GM19025 (cell line): Measurements from ENCODE around the gene KLC3.

Experiments
- ATAC-seq: cut with Tn5 transposase; IDR thresholded peaks from one replicate; pipeline ENCODE4 v1.9.1; 2021; ENCODE audit warnings: mild to moderate bottlenecking, low read depth, moderate library complexity; ENCODE audit not compliant: unreplicated experiment

Gene KLC3

DNA sequence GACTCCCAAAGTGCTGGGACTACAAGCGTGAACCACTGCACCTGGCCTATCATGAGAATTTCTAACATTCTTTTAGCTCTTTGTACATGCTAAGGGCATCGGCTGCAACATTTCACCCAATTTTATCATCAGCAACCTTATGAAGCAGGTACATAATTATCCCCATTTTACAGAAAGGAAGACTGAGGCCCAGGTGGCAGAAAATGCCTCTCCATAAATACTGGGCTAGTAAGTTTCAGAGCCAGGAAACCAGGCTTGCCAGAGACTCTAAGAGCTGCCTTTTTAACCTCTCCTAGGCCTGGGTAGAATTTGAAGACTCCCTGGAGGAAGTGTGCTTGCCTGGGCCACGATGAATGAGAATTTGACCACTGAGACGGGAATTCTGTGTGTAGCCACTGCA lies 27.6 kb downstream of the KLC3 start:
- no peak for ATAC-seq

DNA sequence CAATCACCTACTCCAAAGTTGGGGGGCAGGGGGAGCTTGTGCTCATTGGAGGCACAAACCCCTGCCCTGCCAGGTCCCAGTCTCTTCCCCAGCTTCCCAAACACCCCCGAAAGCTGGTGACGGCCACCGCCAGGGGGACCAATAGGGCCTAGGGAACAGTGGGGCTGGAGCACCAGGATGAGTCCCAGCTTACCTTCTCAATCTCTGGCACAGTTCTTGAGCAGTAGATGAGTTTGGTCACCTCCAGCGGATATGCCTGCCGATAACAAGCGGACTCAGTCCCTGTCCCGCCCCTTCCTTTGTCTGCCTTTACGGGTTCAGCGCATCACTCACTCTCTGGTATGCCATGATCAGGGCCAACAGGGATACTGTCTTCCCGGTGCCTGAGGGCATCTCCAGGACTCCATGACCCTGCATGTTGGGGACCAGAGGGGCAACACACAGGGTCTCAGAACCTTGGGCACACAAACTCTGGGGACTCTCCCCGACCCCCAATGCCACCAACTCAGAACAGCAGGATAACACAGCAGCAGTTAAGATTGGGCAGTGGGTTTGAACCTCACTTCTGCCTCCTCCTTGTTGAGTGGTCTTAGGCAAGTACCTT lies 28.3 kb downstream of the KLC3 start:
- ATAC-seq = no peak

DNA sequence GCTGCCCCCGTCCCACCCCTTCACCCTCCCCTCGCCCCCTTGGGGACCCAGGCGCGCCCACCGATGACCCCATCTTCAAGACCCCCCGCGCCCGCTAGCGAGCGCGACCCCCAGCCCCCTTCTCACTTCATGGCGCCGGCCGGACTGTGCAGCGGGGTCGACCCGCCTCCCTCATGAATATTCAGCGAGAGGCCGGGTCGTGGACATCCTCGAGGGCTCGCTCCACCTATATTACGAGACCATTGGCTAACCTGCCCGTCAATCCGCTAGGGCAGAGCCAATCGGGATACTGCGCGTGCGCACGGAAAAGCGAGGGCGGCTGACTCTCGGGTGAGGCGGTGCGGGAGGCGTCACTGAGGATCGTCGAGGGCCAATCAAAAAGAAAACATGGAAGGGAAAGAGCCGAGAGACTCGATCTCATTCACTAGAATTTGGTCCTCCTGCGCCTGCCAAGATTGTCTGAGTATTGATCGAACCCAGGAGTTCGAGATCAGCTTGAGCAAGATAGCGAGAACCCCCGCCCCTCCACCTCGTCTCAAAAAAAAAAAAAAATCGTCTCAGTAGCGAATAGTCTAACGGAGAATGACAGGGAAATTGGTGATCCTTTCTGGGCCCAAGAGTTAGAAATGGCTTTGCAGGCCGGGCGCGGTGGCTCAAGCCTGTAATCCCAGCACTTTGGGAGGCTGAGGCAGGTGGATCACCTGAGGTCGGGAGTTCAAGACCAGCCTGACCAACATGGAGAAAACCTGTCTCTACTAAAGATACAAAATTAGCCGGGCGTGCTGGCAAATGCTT lies 30.1 kb downstream of the KLC3 start, which contains the start of gene ERCC2:
Gene ERCC2, minus strand, starts transcription at position 164 of the 795 bp plus-strand sequence. Its CDS starts 33 bp downstream, at position 131.
- ATAC-seq = peak; percentile 97

DNA sequence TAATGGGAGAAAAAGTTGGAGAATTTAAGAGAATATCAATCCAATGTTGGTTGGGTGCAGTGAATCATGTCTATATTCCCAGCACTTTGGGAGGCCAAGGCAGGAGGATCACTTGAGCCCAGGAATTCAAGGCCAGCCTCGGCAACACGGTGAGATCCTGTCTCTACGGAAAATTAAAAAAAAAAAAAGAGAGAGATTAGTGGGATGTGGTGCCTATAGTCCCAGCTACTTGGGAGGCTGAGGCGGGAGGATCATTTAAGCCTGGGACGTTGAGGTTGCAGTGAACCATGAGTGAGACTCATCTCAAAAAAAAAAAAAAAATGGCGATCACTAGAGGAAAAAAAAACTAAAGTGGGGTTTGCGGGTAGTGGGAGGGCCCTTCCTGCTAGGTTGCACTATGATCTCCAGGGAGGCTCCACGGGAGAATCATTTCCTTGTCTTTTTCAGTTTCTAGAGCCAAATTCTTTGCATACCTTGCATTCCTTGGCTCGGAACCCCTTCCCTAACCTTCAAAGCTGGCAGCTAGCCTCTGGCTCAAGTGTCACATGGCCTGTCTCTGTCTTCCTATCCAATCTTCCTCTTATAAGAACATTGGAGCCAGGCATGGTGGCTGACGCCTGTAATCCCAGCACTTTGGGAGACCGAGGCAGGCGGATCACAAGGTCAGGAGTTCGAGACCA lies 35.6 kb downstream of the KLC3 start:
- no peak for ATAC-seq

DNA sequence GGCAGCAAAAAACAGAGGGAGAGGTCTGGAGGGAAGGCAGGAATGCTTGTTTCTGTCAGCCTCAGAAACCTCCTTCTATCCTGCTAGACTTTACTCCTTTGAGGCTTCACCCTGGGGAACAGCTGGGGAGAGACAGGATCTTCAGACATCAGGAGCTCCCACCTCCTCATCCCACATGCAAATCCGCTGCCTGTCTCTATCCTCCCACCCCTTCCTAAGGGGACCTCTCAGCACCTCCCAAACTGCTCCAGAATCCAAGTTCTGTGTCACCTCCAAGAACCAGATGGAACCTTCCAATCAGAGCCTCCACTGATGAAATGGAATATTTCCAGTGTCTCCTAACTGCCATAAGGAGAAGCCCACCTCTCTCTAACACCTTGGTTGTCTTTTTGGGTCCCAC lies 39.6 kb downstream of the KLC3 start:
- ATAC-seq = no peak

DNA sequence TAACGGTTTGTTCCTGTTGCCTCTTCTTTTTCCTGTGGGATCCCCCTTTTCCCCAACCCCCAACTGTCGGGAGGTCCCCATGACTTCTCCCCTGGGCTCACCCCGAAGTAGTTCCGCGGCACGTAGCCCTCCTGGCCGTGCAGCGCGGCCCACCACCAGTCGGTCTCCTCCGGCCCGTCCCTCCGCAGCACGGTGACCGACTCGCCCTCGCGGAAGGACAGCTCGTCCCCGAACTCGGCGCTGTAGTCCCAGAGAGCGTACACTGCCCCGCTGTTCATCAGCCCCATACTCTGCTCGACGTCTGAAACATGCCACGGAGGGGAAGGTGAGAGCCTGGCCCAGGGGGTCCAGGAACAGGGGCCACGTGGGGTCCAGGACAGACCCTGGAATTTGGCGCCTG lies 41.9 kb downstream of the KLC3 start:
- ATAC-seq = no peak

DNA sequence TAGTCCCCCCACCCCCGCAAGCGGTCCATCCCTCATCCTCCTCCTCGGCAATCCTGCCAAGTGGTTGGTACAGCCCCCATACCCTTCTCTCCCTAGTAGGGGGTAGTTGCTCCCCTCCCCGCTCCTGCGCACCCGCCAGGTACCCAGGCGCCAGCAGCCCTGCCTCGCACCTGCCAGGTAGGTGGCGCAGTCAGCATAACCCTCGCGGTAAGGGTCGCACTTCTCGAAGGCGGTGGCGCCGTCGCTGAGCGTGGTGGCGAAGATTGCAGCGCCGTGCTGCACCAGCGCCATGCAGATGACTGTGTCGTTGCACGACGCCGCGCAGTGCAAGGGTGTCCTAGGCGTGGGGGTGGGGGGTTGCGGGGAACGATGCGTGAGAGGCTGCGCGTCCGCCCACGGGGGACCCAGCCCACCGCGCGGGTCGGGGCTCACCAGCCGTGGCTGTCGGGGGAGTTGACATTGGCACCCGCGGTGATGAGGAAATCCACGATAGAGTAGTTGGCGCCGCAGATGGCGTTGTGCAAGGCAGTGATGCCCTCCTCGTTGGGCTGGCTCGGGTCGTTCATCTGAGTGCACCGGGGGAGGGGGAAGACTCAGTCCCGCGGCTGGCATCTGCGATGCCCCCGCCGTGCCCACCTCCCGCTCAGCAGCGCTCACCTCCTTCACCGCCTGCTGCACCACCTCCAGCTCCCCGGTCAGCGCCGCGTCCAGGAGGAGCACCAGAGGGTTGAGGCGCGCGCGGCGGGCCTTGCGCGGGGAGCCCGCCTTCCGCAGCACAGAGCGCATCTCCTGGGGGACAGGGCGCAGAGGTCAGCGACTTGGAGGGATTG lies 45.1 kb downstream of the KLC3 start:
- no peak for ATAC-seq

DNA sequence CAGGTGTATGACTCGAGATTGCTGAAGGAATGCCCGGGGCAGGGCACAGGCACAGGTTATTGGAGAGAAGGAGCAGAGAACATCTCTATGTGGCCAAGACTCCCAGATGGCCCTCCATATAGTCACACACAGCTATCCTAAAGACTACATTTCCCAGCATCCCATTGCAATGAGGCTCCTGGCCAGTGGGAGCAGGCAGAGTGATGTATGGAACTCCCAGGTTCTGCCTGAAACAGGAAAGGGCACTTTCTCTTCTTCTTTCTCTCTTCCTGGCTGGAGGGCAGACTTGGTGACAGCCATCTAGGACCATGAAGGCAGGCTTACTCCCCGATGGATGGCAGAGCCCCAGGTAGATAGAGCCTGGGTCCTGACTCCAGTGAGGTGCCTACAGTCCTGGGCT lies 50.8 kb downstream of the KLC3 start:
- ATAC-seq = no peak

DNA sequence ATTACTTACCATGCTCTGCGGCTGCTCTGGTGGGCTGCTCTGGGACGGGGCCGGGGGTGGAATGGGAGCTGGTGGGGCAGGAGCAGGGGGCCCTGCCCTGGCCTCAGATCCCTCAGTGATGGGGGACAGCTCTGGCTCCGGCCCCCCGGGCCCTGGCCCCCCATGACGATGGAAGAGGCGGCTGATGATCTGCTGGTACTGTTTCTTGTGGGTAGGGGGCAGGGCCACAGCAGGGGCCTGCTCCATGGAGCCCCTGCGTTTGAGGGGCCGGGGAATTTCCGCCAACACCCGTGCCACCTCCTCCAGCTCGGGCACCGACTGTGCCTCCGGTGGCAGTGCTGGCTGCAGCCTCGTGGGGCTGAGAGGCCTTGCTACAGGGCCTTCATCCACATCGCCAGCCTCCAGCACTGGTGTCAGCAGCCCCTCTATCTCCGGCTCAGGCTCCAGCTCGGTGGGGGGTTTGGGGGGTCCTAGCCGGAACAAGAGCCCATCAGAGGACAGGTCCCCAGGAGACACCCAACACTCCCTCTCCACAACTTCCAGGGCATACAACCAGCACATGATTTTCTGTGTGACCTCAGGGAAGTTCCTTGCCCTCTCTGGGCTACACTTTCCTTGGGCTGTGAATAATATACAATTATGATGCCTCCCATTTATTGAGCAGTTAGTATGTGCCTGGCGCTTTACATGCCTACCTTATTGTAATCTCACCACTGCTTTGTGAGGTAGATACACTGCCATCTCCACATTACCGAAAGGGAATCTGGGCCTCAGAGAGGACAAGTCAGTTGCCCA lies 51.5 kb downstream of the KLC3 start:
- ATAC-seq = no peak

DNA sequence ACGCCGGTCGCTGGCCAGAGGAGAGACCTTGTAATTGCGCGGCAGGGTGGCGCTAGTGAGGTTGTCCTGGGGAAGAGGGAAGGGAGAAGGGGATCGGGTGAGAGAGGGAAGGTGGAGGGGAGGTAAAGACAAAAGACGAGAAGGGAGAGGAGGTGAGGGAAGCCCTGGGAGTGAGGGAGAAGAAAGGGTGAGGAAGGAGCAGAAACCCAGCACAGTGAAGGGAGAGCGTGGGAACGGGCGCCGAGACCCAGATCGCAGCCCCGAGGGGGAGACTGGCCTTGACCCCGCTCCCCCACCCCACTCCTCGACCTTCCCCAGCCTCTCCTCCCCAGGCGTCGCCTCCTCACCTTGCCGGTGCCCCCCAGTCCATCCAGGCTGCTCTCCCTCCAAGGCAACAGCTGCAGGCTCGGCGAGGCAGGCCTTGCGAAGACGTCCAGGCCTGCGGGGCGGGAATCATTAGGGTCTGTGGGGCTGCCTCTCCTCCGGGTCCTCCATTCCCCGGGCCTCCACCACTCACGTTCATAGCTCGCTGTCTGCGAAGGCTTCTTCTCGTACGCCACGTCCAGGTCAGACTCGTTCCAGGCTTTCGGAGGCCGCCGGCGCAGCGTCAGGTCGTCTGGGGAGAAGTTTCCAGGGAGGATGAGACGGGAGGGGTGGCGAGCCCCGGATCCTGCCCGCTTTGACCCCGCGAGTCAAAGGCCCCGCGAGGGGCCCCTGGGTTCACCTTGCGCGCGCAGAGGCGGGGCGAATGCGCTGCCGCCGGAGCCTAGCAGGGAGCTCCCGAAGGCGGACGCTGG lies 55.5 kb downstream of the KLC3 start:
- ATAC-seq = no peak

DNA sequence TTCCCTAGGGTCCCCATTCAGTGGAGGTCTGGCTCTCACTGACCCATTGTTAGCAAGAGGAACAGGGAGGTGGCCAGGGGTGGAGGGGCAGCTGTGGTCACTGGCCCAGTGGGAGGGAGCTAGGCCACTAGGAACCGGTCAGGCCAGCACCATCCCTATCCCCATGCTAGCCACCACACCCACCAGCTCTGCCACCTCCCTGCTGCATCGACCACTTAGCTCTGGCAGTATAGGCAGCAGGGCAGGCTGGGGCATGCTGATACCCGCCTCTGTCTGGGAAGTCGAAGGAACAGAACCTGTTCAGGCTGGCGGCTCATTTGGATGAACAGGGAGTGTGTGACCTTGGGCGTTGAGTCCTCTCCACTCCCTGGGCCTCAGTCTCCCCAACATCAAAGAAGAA lies 59.6 kb downstream of the KLC3 start:
- ATAC-seq = no peak
